SU-DHL-6 (cell line): ENCODE results near the gene GGNBP2.
A peak's percentile ranks its signal among the peaks of the same experiment; 100 is the strongest.

ENCODE experiments used
- H2AFZ ChIP-seq: fragments of 200-600 bp; sonication (generic); 2 replicates; pipeline ENCODE4 v1.6.1; 2014; ENCODE audit warnings: low read depth, mild to moderate bottlenecking, moderate library complexity, mixed read lengths, antibody characterized with exemption, low read length; ENCODE audit not compliant: severe bottlenecking
- H3F3A ChIP-seq: fragments of 200-600 bp; shearing (Covaris generic); 2 replicates; pipeline ENCODE4 v1.6.0; 2016; ENCODE audit warnings: antibody characterized with exemption, mild to moderate bottlenecking; ENCODE audit not compliant: insufficient read depth
- H3K27ac ChIP-seq: fragments of 200-600 bp; sonication (generic); 2 replicates; pipeline ENCODE4 v1.5.1; 2016; ENCODE audit warnings: low read depth, mild to moderate bottlenecking, low read length, moderate library complexity, mixed read lengths
- H3K27me3 ChIP-seq: fragments of 200-600 bp; sonication (generic), shearing (Covaris generic); 2 replicates; pipeline ENCODE4 v1.6.0; 2014; ENCODE audit warnings: mild to moderate bottlenecking, low read length
- H3K36me3 ChIP-seq: fragments of 200-600 bp; sonication (generic); 2 replicates; pipeline ENCODE4 v1.6.1; 2014; ENCODE audit warnings: mild to moderate bottlenecking, low read length, mixed read lengths
- H3K4me2 ChIP-seq: fragments of 300-600, 200-600 bp; shearing (Covaris generic), sonication (generic); 2 replicates; pipeline ENCODE4 v1.6.0; 2014; ENCODE audit warnings: low read length, low read depth, mild to moderate bottlenecking; ENCODE audit not compliant: poor library complexity, severe bottlenecking
- H3K4me3 ChIP-seq: fragments of 200-600 bp; sonication (generic); 2 replicates; pipeline ENCODE4 v1.5.1; 2014; ENCODE audit warnings: antibody characterized with exemption, low read length, mild to moderate bottlenecking, mixed read lengths; ENCODE audit not compliant: insufficient read depth, poor library complexity, severe bottlenecking
- H3K79me2 ChIP-seq: fragments of 200-600 bp; sonication (generic); 2 replicates; pipeline ENCODE4 v1.6.1; 2014; ENCODE audit warnings: mild to moderate bottlenecking, low read length, moderate library complexity; ENCODE audit not compliant: insufficient read depth
- H3K9ac ChIP-seq: fragments of 200-600 bp; sonication (generic); 2 replicates; pipeline ENCODE4 v1.7.0; 2014; ENCODE audit warnings: mild to moderate bottlenecking, low read length
- H3K9me2 ChIP-seq: fragments of 200-600 bp; sonication (generic); replicated peaks from 2 replicates; pipeline ENCODE4 v1.6.1; 2014; ENCODE audit warnings: low read length; ENCODE audit not compliant: insufficient read depth
- H3K9me3 ChIP-seq: fragments of 200-600 bp; sonication (generic); 2 replicates; pipeline ENCODE4 v1.6.1; 2014; ENCODE audit warnings: low read length, mixed read lengths; ENCODE audit not compliant: insufficient read depth
- H4K20me1 ChIP-seq: fragments of 200-600 bp; sonication (generic); 2 replicates; pipeline ENCODE4 v1.6.1; 2014; ENCODE audit warnings: low read depth, mild to moderate bottlenecking, antibody characterized with exemption, low read length, moderate library complexity, mixed read lengths
- CTCF ChIP-seq: fragments of 200-600 bp; sonication (generic); IDR thresholded peaks from one replicate; pipeline ENCODE4 v1.5.1; 2017; ENCODE audit warnings: antibody characterized with exemption, mild to moderate bottlenecking, low read length, moderate library complexity; ENCODE audit not compliant: insufficient read depth, poor library complexity, severe bottlenecking
- EZH2phosphoT487 ChIP-seq: fragments of 200-600 bp; sonication (generic), shearing (Covaris generic); conservative IDR thresholded peaks from 2 replicates; pipeline ENCODE4 v1.6.1; 2018; ENCODE audit warnings: mild to moderate bottlenecking, antibody characterized with exemption, low read length, moderate library complexity, mixed read lengths

Gene GGNBP2

DNA sequence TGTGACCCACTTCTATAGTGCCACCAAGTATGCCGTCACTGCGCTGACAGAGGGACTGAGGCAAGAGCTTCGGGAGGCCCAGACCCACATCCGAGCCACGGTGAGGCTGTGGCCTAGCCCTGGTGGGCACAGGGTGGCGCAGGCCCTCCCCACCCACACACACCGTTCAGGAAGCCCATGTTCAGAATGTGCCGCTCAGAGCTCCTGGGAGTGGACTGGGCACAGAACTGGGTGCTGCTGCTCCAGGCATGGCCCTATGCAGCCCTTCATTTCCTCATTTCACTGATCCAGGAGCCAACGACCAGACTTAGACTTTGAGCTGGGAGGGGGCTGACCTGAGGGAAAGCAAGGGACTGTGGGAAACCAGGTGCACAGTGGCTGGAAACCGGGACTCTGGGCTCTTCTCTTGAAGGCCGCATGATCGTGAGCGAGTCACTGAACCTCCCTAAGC lies 54.3 kb downstream of the GGNBP2 start:
- H3K4me2 ChIP-seq, result no peak overlapping the region
- TF ChIP-seq CTCF (no peak), EZH2phosphoT487 (no peak)
- H3F3A ChIP-seq, result 0 out of 2 replicates have a peak, but pooled peaks cover 6% of the 10 kb centered on the region
- H3K27me3 ChIP-seq, result no peaks in the 10 kb centered on the region
- H3K9ac ChIP-seq, result no peak overlapping the region
- no peaks in the 10 kb centered on the region for H3K9me3 ChIP-seq
- H3K9me2 ChIP-seq, result no peaks in the 10 kb centered on the region
- H2AFZ ChIP-seq, result no peak overlapping the region
- no peak overlapping the region for H3K27ac ChIP-seq
- H4K20me1 ChIP-seq, result no peaks in the 10 kb centered on the region
- peaks cover 25% of the 10 kb centered on the region for H3K79me2 ChIP-seq
- H3K4me3 ChIP-seq, result no peak overlapping the region
- no peaks in the 10 kb centered on the region for H3K36me3 ChIP-seq

- Histone ChIP-seq H3K79me2 (peaks cover 30% of the 10 kb centered on the region), H3K9ac (no peak overlapping the region), H3K4me2 (no peak overlapping the region), H3K27me3 (no peaks in the 10 kb centered on the region), H3K4me3 (no peak overlapping the region), H2AFZ (no peak overlapping the region), H3K9me3 (no peaks in the 10 kb centered on the region), H3K9me2 (no peaks in the 10 kb centered on the region), H4K20me1 (no peaks in the 10 kb centered on the region), H3K36me3 (no peaks in the 10 kb centered on the region), H3K27ac (no peak overlapping the region), H3F3A (0 out of 2 replicates have a peak, but pooled peaks cover 6% of the 10 kb centered on the region)
- no peak for TF ChIP-seq EZH2phosphoT487
- no peak for TF ChIP-seq CTCF
These were observed 55.0 kb downstream of the GGNBP2 start for GRCh38 chr17:36599546-36600250.

DNA sequence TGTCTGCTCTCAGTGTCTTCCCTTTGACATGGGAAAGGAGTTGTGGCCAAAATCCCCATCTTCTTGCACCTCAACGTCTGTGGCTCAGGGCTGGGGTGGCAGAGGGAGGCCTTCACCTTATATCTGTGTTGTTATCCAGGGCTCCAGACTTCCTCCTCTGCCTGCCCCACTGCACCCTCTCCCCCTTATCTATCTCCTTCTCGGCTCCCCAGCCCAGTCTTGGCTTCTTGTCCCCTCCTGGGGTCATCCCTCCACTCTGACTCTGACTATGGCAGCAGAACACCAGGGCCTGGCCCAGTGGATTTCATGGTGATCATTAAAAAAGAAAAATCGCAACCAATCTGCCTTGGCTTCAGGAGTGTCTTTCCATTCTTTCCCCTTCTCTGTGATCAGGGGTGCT lies 55.7 kb downstream of the GGNBP2 start:
- 0 out of 2 replicates have a peak, but pooled peaks cover 6% of the 10 kb centered on the region for H3F3A ChIP-seq
- no peak overlapping the region for H3K4me3 ChIP-seq
- H3K79me2 ChIP-seq, result peaks cover 31% of the 10 kb centered on the region
- H4K20me1 ChIP-seq, result no peaks in the 10 kb centered on the region
- H2AFZ ChIP-seq, result peak overlapping the region; percentile 54
- TF ChIP-seq EZH2phosphoT487 (no peak), CTCF (no peak)
- no peaks in the 10 kb centered on the region for H3K9me2 ChIP-seq
- H3K36me3 ChIP-seq, result no peaks in the 10 kb centered on the region
- no peaks in the 10 kb centered on the region for H3K9me3 ChIP-seq
- no peak overlapping the region for H3K27ac ChIP-seq
- H3K27me3 ChIP-seq, result no peaks in the 10 kb centered on the region
- H3K9ac ChIP-seq, result peak overlapping the region; percentile 76; the same call in 1 of the 2 replicates
- H3K4me2 ChIP-seq, result peak overlapping the region; percentile 87
